IPS-18c (cell line): ENCODE results near the gene ITGA6.

Source experiments
- H3K4me3 ChIP-seq: 2 replicates; pipeline ENCODE4 v1.7.0; 2013; ENCODE audit warnings: low read depth, mild to moderate bottlenecking, low read length, moderate library complexity; ENCODE audit not compliant: insufficient read depth
- H3K9me3 ChIP-seq: one replicate; pipeline ENCODE4 v1.6.1; 2013; ENCODE audit warnings: mild to moderate bottlenecking, low read length, moderate library complexity; ENCODE audit not compliant: control insufficient read depth, insufficient read depth

The ITGA6 gene

GRCh38 chr2:172473167-172473566, 45.8 kb downstream of the ITGA6 start:
- Histone ChIP-seq H3K4me3 (no peak overlapping the region), H3K9me3 (no peaks in the 10 kb centered on the region)

DNA sequence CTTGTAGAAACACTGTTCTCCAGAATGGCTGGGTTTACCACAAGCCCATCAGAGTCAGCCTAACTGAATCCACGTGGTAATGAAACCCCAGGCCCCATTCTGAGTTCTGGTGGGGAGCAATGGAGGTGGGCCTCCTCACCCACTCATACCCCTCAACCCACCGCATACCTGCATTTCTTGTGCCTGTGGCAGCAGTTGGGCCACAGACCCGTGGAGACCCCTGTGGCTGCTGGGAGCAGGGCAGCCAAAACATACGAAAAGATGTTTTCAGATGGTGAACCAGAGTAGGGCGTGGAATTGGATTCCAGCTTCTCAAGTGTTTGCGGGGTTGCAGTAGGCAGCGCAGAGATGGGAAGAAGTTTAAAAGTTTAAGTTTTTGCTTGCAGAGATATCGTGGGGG, 51.0 kb downstream of the ITGA6 start:
- Histone ChIP-seq H3K4me3 (no peak overlapping the region), H3K9me3 (no peaks in the 10 kb centered on the region)

DNA sequence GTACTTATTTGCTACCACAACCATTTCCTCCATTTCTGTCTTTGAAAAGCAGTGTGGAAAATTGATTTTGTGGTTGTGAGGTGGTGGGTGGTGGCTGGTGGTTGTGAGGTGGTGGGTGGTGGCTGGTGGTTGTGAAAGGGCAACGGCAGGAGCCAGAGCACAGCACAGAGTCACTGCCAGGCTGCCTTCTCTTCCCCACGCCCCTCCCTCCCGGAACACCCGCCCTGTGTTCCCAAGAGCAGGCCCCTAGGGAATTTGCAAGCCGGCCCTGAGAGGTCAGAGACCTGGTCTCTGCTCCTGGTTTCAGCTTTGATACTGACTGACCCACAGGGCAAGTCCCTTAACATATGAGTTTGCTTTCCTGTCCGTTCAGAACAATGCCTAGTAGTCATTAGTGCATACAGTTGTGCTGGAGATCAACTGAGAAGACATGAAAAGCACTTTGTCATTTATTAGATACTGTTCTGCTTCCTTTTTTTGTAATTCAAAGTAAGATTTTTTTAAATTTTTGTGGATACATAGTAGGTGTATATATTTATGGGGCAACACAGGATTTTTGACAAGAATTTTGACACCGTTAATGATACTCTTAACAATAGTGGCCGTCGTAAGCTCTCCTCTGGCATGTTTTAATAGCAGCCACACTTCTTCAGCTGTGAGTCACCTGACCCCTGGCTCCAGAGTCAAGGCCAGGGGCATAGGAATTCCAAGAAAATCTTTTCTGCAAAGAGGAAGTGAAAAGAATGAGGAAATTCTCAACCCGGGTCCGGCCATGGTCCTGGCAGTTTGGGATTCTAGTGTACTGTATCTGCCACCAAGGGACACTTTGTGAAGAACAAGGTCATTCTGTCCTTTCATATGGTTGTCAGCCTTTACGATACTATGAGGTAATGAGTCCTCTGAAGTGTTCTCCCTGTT, 53.2 kb downstream of the ITGA6 start:
- Histone ChIP-seq H3K4me3 (no peak overlapping the region), H3K9me3 (no peaks in the 10 kb centered on the region)

GRCh38 chr2:172481507-172482262, 54.3 kb downstream of the ITGA6 start:
- H3K9me3 ChIP-seq, result no peaks in the 10 kb centered on the region
- no peak overlapping the region for H3K4me3 ChIP-seq

DNA sequence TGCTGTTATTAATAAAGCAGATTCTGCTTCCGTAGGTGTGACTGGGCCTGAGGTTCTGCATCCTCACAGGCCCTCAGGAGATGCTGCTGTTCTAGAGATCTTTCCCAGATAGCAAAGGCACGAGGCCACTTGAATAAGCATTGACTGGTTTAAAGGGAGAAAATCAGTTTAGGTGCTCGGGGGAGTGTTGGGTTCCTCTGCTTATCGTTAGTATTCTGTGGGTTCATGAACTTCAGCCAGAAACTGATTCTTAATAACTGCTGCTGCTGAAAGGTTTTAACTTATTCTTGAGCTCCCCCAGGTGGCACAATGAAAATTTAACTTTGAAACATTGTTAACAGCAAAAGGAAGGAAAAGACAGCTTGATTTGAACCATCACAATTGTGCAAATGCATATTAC, 56.9 kb downstream of the ITGA6 start:
- Histone ChIP-seq H3K9me3 (no peaks in the 10 kb centered on the region), H3K4me3 (no peak overlapping the region)

DNA sequence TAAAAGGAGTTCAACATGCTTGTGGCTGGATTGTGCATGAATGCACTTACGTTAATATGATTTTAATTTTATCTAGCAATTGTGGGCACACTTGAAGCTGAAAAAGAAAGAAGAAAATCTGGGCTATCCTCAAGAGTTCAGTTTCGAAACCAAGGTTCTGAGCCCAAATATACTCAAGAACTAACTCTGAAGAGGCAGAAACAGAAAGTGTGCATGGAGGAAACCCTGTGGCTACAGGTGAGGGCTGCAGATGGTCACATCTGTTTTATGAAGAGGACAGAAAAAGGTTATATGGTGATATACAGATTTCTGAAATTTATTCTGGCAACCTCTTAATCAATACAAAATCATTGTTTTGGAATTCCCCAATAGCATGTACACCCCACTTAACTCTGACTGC, 57.3 kb downstream of the ITGA6 start:
- Histone ChIP-seq H3K9me3 (no peaks in the 10 kb centered on the region), H3K4me3 (no peak overlapping the region)

DNA sequence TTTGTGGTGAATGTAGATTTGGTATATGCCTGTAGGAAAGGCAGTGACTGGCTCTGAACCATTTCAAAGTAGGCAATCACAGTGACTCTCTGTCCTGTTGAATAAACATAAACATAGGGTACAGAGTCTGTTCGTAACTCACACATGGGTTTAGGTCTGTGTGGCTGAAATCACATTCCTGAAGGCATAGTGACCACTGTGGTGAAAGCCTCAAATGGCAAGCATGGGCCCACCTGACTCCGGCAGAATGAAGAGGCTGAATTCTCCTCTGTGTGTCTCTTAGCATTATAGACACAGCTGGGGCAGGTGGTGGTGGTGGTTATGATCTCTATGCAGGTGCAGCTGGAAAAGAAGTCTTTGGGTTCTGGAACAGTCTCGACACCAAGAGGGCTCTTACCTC, 61.2 kb downstream of the ITGA6 start:
- H3K9me3 ChIP-seq, result no peaks in the 10 kb centered on the region

GRCh38 chr2:172489681-172490080, 62.3 kb downstream of the ITGA6 start:
- Histone ChIP-seq H3K9me3 (no peaks in the 10 kb centered on the region), H3K4me3 (no peak overlapping the region)

More for the DNA sequence above, 61.2 kb downstream of the ITGA6 start:
- no peak overlapping the region for H3K4me3 ChIP-seq

- H3K9me3 ChIP-seq, result peaks cover 2% of the 10 kb centered on the region
- no peak overlapping the region for H3K4me3 ChIP-seq
Measured at GRCh38 chr2:172496160-172496608, 68.8 kb downstream of the ITGA6 start.

GRCh38 chr2:172507199-172507598, 79.8 kb downstream of the ITGA6 start:
- no peaks in the 10 kb centered on the region for H3K9me3 ChIP-seq
- H3K4me3 ChIP-seq, result no peak overlapping the region

DNA sequence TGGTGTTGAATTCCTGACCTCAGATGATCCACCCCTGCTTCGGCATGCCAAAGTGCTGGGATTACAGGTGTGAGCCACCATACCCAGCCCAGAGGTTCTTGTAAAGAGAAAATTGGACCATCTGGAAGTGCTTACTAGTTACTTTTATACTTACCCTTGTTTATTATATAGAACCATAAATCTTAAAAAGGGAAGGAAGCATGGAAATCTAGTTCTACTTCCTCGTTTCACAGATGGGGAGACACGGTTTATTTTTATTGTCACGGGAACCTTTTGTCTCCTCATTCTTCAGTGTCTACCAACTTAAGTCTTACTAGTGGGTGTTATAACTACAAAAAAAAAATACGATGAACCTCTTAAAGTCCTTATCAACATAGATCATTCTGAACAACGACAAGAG, 82.7 kb downstream of the ITGA6 start:
- Histone ChIP-seq H3K9me3 (peaks cover 12% of the 10 kb centered on the region), H3K4me3 (no peak overlapping the region)

DNA sequence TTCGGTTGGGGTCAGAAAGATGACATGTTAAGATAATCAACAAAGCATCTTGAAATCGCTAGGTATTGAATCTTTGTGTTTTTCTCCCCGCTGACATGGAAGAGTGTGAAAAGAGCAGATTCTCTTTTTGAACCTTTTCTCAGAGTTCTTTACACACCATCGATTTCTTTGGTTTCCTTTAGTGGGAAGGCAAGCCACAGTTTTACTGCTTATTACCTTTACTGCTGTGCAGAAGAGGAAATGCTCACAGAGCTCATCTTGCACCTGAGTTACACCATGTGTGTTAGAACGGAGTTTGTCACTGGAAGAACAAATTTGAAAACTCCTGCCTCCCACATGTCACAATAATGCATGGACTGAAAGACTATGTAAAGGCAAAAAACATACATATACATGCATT, 83.2 kb downstream of the ITGA6 start:
- no peak overlapping the region for H3K4me3 ChIP-seq
- H3K9me3 ChIP-seq, result peaks cover 12% of the 10 kb centered on the region

- H3K9me3 ChIP-seq, result peaks cover 12% of the 10 kb centered on the region
- H3K4me3 ChIP-seq, result no peak overlapping the region; the same call in 1 of the 2 replicates
Measured at GRCh38 chr2:172512810-172513523, 85.6 kb downstream of the ITGA6 start.

DNA sequence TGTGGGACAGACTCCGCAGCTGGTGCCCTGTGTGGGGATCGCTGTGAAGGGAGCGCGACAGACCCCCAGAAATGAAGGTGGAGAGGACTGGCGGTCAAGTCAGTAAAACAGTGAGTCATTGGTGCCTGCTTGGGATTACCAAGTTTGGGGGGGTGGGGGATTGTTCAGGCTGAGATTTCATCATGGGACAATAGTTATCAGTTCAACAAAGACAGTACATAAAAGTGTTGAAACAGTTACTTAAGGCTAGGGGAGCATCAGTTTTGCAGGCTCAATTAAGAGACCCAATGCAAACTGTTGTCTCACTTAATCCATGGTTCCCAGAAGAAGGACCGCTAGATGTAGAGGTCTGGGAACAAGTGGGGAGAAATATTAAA, 86.1 kb downstream of the ITGA6 start:
- Histone ChIP-seq H3K4me3 (no peak overlapping the region), H3K9me3 (peaks cover 12% of the 10 kb centered on the region)

GRCh38 chr2:172513935-172514586, 86.7 kb downstream of the ITGA6 start:
- peaks cover 12% of the 10 kb centered on the region for H3K9me3 ChIP-seq
- H3K4me3 ChIP-seq, result no peak overlapping the region

DNA sequence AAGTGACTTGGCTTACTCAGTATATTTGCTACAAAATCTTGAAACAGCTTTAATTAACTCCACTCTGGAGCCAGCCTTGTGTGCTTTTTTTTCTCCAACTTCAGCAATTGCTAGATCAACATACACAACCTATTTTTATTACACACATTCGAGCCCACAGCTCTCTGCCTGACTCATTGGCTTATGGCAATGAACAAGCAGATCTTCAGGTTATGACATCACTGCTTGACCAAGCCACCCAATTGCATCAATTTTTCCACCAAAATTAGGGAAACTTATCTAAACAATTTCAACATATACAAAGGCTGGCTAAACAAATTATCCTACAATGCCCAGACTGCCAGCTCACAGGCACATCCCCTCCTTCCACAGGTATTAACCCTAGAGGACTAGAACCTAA, 88.9 kb downstream of the ITGA6 start:
- Histone ChIP-seq H3K9me3 (peaks cover 16% of the 10 kb centered on the region), H3K4me3 (no peak overlapping the region)

DNA sequence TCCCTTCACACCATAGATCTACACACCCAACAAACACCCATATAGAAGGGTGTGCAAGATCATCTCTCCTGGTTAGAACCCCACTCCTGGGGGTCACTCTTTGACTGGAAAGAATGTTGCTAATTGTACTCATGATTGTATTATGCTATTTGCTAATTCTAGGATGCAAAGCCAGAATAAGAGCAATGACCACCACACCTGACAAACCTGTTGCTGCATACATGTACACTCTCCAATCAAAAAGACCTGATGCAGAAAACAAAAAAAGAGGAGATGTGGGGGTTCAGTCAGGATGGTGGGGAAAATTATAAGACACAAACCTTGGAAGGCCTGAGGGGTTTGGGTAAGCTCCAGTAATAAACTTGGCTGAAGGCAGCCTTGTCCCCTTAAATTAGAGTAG, 91.6 kb downstream of the ITGA6 start:
- H3K4me3 ChIP-seq, result no peak overlapping the region
- H3K9me3 ChIP-seq, result peaks cover 4% of the 10 kb centered on the region
